ENCODE results near the gene NCKAP1. TPM values are rescaled to one million over a fixed set of nuclear protein-coding genes. Genes with fewer than 3 reads are reported as not detected.

NCKAP1 gene
- total RNA-seq, 1 donor, result 167 TPM

- no peak overlapping the region for H3K4me3 ChIP-seq (ENCODE audit: low read depth, low read length)
- peak; percentile 57 for DNase-seq (ENCODE audit: low read depth)
- TF ChIP-seq, protein P1, sequence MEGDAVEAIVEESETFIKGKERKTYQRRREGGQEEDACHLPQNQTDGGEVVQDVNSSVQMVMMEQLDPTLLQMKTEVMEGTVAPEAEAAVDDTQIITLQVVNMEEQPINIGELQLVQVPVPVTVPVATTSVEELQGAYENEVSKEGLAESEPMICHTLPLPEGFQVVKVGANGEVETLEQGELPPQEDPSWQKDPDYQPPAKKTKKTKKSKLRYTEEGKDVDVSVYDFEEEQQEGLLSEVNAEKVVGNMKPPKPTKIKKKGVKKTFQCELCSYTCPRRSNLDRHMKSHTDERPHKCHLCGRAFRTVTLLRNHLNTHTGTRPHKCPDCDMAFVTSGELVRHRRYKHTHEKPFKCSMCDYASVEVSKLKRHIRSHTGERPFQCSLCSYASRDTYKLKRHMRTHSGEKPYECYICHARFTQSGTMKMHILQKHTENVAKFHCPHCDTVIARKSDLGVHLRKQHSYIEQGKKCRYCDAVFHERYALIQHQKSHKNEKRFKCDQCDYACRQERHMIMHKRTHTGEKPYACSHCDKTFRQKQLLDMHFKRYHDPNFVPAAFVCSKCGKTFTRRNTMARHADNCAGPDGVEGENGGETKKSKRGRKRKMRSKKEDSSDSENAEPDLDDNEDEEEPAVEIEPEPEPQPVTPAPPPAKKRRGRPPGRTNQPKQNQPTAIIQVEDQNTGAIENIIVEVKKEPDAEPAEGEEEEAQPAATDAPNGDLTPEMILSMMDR (IDR thresholded peaks at IDR 0.05; ENCODE audit: insufficient read depth, low read length), result peak; percentile 49
Observed at GRCh38 chr2:182980115-182980514, 58.1 kb downstream of the NCKAP1 start.

DNA sequence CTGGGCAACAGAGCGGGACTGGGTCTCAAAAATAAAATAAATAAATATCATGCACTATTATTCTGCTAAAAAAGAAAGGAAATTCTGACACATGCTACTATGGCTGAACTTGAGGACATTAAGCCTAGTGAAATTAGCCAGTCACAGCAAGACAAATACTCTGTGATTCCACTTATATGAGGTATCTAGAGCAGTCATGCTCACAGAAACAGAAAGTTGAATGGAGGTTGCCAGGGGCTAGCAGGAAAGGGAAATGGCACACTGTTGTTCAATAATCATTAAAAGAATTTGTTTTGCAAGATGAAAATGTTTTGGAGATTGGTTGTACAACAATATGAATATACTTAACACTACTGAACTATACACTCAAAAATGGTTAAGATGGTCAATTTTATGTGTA is 60.8 kb downstream of the NCKAP1 start:
- no peak for DNase-seq (ENCODE audit: low read depth)
- TF ChIP-seq, protein P1 (IDR thresholded peaks at IDR 0.05; ENCODE audit: insufficient read depth, low read length), result no peak
- no peak overlapping the region for H3K4me3 ChIP-seq (ENCODE audit: low read depth, low read length)

- H3K4me3 ChIP-seq (ENCODE audit: low read depth, low read length), result no peak overlapping the region
- TF ChIP-seq, protein P1 (IDR thresholded peaks at IDR 0.05; ENCODE audit: insufficient read depth, low read length), result no peak
- no peak for DNase-seq (ENCODE audit: low read depth)
Observed at GRCh38 chr2:182973441-182974352, 64.6 kb downstream of the NCKAP1 start.

- TF ChIP-seq, protein P1 (IDR thresholded peaks at IDR 0.05; ENCODE audit: insufficient read depth, low read length), result no peak
- DNase-seq (ENCODE audit: low read depth), result no peak
- no peak overlapping the region for H3K4me3 ChIP-seq (ENCODE audit: low read depth, low read length)
Observed at GRCh38 chr2:182972548-182972942, 65.7 kb downstream of the NCKAP1 start.

DNA sequence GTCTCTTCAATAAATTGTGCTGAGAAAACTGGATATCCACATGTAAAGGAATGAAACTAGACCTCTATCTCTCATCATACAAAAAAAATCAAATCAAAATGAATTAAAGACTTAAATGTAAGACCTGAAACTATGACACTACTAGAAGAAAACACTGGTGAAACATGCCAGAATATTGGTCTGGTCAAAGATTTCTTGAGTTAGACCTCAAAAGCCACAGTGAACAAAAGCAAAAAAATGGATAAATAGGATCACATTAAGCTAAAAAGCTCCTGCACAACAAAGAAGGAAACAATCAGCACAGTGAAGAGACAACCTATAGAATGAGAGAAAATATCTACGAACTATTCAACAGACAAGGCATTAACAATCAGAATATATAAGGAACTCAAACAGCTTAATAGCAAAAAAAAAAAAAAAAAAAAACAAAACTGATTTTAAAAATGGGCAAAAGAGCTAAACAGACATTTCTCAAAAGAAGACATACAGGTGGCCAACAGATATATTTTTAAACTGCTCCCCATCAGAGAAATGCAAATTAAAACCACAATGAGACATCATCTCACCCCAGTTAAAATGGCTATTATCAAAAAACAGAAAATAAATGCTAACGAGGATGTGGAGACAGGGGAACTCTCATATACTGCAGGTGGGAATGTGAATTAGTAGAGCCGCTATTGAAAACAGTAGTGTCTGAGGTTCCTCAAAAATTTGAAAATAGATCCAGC is 66.3 kb downstream of the NCKAP1 start:
- TF ChIP-seq, protein P1 (IDR thresholded peaks at IDR 0.05; ENCODE audit: insufficient read depth, low read length), result no peak
- no peak overlapping the region for H3K4me3 ChIP-seq (ENCODE audit: low read depth, low read length)
- no peak for DNase-seq (ENCODE audit: low read depth)

DNA sequence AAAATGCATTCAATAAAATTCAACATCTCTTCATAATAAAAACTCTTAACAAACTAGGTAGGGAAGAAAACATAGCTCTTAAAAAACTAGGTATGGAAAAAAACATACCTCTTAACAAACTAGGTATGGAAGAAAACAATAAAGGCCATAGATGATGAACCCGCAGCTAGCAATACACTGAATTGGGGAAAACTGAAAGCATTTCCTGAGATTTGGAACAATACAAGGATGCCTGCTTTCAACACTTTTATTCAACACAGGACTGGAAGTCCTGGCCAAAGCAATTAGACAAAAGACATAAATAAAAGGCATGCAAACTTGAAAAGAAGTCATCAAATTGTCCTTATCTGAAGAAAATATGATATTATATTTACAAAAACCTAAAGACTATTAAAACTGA is 67.8 kb downstream of the NCKAP1 start:
- TF ChIP-seq, protein P1 (IDR thresholded peaks at IDR 0.05; ENCODE audit: insufficient read depth, low read length), result no peak

More for the DNA sequence above, 67.8 kb downstream of the NCKAP1 start:
- H3K4me3 ChIP-seq (ENCODE audit: low read depth, low read length), result no peak overlapping the region
- DNase-seq (ENCODE audit: low read depth), result no peak
